Suprapubic skin (tissue), 4 donors: ENCODE results near the gene AMPD3. TPM values are rescaled to one million over a fixed set of nuclear protein-coding genes. Genes with fewer than 3 reads are reported as not detected.

Experiments used
- DNase-seq, 2 donors: peaks; one replicate each; pipeline ENCODE4 v3.0.0-alpha.2; 2019; ENCODE audit warnings: low spot score in 2 of 2
- H3K27ac ChIP-seq: fragments of 200-600 bp; sonication (generic); one replicate; pipeline ENCODE4 v1.5.1; 2019
- H3K27me3 ChIP-seq: fragments of 200-600 bp; sonication (generic); one replicate; pipeline ENCODE4 v1.5.1; 2019
- H3K36me3 ChIP-seq: fragments of 200-600 bp; sonication (generic); one replicate; pipeline ENCODE4 v1.5.1; 2019
- H3K4me1 ChIP-seq: fragments of 200-600 bp; sonication (generic); one replicate; pipeline ENCODE4 v1.5.1; 2019
- H3K4me3 ChIP-seq: fragments of 200-600 bp; sonication (generic); one replicate; pipeline ENCODE4 v1.5.1; 2019; ENCODE audit warnings: mild to moderate bottlenecking
- H3K9me3 ChIP-seq: fragments of 200-600 bp; sonication (generic); one replicate; pipeline ENCODE4 v1.5.1; 2019
- CTCF ChIP-seq, 2 donors: fragments of 200-600 bp in 1 of 2; fragments of 450-650 bp in 1 of 2; sonication (generic) in 1 of 2; IDR thresholded peaks; one replicate each; pipeline ENCODE4 v1.5.1; 2016 to 2019; ENCODE audit warnings: antibody characterized with exemption in 2 of 2, mild to moderate bottlenecking in 1 of 2, moderate library complexity in 1 of 2
- EP300 ChIP-seq: sonication (generic); formaldehyde crosslinking; IDR thresholded peaks from one replicate; pipeline ENCODE4 v1.6.1; 2017; ENCODE audit warnings: antibody characterized with exemption
- POLR2A ChIP-seq, 2 donors: fragments of 450-650 bp; IDR thresholded peaks; one replicate each; pipeline ENCODE4 v1.6.1; 2017; ENCODE audit warnings: antibody characterized with exemption in 2 of 2, mild to moderate bottlenecking in 2 of 2, moderate library complexity in 2 of 2
- POLR2AphosphoS5 ChIP-seq, 3 donors: sonication (generic); formaldehyde crosslinking; IDR thresholded peaks; one replicate each; pipeline ENCODE4 v1.6.1; 2017; ENCODE audit warnings: antibody characterized with exemption in 3 of 3
- WGBS: methylation state at CpG from one replicate; pipeline ENCODE4 v1.1.5; 2018; 5-methylcytosine and 5-hydroxymethylcytosine counted together
- total RNA-seq, 4 donors: library from RNA; depleted of rRNA; stranded (reverse); fragments of >200 nt; gene quantifications; one replicate each; pipeline ENCODE4 v1.1.0, GENCODE V29; 2016

AMPD3 gene
- total RNA-seq, 4 donors from 2014 or later, result 23.5 to 51.7 (median 27.4) TPM

- WGBS, result 29% methylated on average over 6 of the region's 6 CpGs
- no peak for DNase-seq
- H3K9me3 ChIP-seq, result no peaks in the 10 kb centered on the region
- no peak overlapping the region for H3K4me3 ChIP-seq
- peaks cover 31% of the 10 kb centered on the region for H3K4me1 ChIP-seq
- no peaks in the 10 kb centered on the region for H3K27me3 ChIP-seq
- H3K36me3 ChIP-seq, result no peaks in the 10 kb centered on the region
- no peak overlapping the region for H3K27ac ChIP-seq
- TF ChIP-seq POLR2A (IDR thresholded peaks at IDR 0.05) (no peak), POLR2AphosphoS5 (IDR thresholded peaks at IDR 0.05) (no peak), EP300 (no peak), CTCF (IDR thresholded peaks at IDR 0.05) (no peak)
Observed at GRCh38 chr11:10418259-10418949, 36.7 kb upstream of the AMPD3 start.

GRCh38 chr11:10418950-10419310, 36.1 kb upstream of the AMPD3 start:
- no peak for DNase-seq
- TF ChIP-seq POLR2AphosphoS5 (IDR thresholded peaks at IDR 0.05) (no peak), POLR2A (IDR thresholded peaks at IDR 0.05) (no peak), CTCF (IDR thresholded peaks at IDR 0.05) (no peak), EP300 (no peak)
- no peaks in the 10 kb centered on the region for H3K36me3 ChIP-seq
- no peaks in the 10 kb centered on the region for H3K9me3 ChIP-seq
- H3K4me1 ChIP-seq, result peaks cover 29% of the 10 kb centered on the region
- no peak overlapping the region for H3K27ac ChIP-seq
- no peaks in the 10 kb centered on the region for H3K27me3 ChIP-seq
- WGBS, result 51% methylated on average over 3 of the region's 3 CpGs
- H3K4me3 ChIP-seq, result no peak overlapping the region

GRCh38 chr11:10426475-10426874, 28.6 kb upstream of the AMPD3 start:
- 83% methylated on average over 3 of the region's 3 CpGs for WGBS
- no peaks in the 10 kb centered on the region for H3K27me3 ChIP-seq
- no peak overlapping the region for H3K4me3 ChIP-seq
- no peak for DNase-seq
- no peaks in the 10 kb centered on the region for H3K9me3 ChIP-seq
- H3K27ac ChIP-seq, result no peak overlapping the region
- H3K4me1 ChIP-seq, result no peaks in the 10 kb centered on the region
- no peaks in the 10 kb centered on the region for H3K36me3 ChIP-seq
- TF ChIP-seq POLR2A (IDR thresholded peaks at IDR 0.05), result no peak
- no peak for TF ChIP-seq CTCF (IDR thresholded peaks at IDR 0.05)
- no peak for TF ChIP-seq EP300
- no peak for TF ChIP-seq POLR2AphosphoS5 (IDR thresholded peaks at IDR 0.05)

GRCh38 chr11:10428453-10428852, 26.6 kb upstream of the AMPD3 start:
- Histone ChIP-seq H3K36me3 (no peaks in the 10 kb centered on the region), H3K27me3 (no peaks in the 10 kb centered on the region), H3K4me3 (no peak overlapping the region), H3K4me1 (no peaks in the 10 kb centered on the region), H3K27ac (no peak overlapping the region), H3K9me3 (no peaks in the 10 kb centered on the region)
- no peak for DNase-seq
- WGBS, result 82% methylated on average over 1 of the region's 1 CpG
- TF ChIP-seq CTCF (IDR thresholded peaks at IDR 0.05) (no peak), EP300 (no peak), POLR2A (IDR thresholded peaks at IDR 0.05) (no peak), POLR2AphosphoS5 (IDR thresholded peaks at IDR 0.05) (no peak)

- no peaks in the 10 kb centered on the region for H3K9me3 ChIP-seq
- H3K4me1 ChIP-seq, result no peaks in the 10 kb centered on the region
- no peak overlapping the region for H3K4me3 ChIP-seq
- WGBS, result 97% methylated on average over 2 of the region's 2 CpGs
- no peak overlapping the region for H3K27ac ChIP-seq
- no peaks in the 10 kb centered on the region for H3K27me3 ChIP-seq
- TF ChIP-seq CTCF (IDR thresholded peaks at IDR 0.05) (no peak), POLR2AphosphoS5 (IDR thresholded peaks at IDR 0.05) (no peak), EP300 (no peak), POLR2A (IDR thresholded peaks at IDR 0.05) (no peak)
- no peak for DNase-seq
- H3K36me3 ChIP-seq, result no peaks in the 10 kb centered on the region
Observed at GRCh38 chr11:10429526-10429925, 25.5 kb upstream of the AMPD3 start.
